ENCODE results near the gene DEDD. TPM values are rescaled to one million over a fixed set of nuclear protein-coding genes. Genes with fewer than 3 reads are reported as not detected.
A peak's percentile ranks its signal among the peaks of the same experiment; 100 is the strongest.

DEDD gene
- polyA plus RNA-seq, 3 donors = 40.9 to 56.3 (median 42.2) TPM

GRCh38 chr1:161140755-161141400, 8.4 kb upstream of the DEDD start:
- no peak for TF ChIP-seq CTCF (IDR thresholded peaks at IDR 0.05)
- intact Hi-C loops (cut with micrococcal nuclease) = loop anchor here in 1 of 2 donors (10.0 kb wide), 1 partner anchor 146 kb away; no protein-coding TSS in a partner anchor
- H2AFZ ChIP-seq (ENCODE audit: insufficient read depth, low read depth, low read length, poor library complexity, severe bottlenecking) = no peak overlapping the region
- Mint-ChIP-seq H3K27me3 (ENCODE audit: low read depth in 3 of 3) (no peaks in the 10 kb centered on the region), H3K4me3 (no peak overlapping the region), H3K27ac (no peak overlapping the region), H3K4me1 (peaks cover 40% of the 10 kb centered on the region), H3K36me3 (peaks cover 1% of the 10 kb centered on the region in 2 donors), H3K9me3 (no peaks in the 10 kb centered on the region)
- no peaks in the 10 kb centered on the region for H3K9me3 ChIP-seq (replicated peaks in 1 of 2; ENCODE audit: control insufficient read depth in 1 of 2, insufficient read depth in 1 of 2, low read length in 2 of 2)
- no peaks in the 10 kb centered on the region for H3K27me3 ChIP-seq (ENCODE audit: control insufficient read depth in 2 of 2, insufficient read depth in 2 of 2, low read length in 2 of 2)
- H3K79me2 ChIP-seq (ENCODE audit: insufficient read depth, low read length) = peaks cover 22% of the 10 kb centered on the region
- no peak overlapping the region for H3K9ac ChIP-seq (ENCODE audit: insufficient read depth, low read length, poor library complexity, severe bottlenecking)
- peaks cover 40 to 42% of the 10 kb centered on the region in 2 donors for H3K4me1 ChIP-seq (ENCODE audit: control insufficient read depth in 1 of 2, insufficient read depth in 2 of 2, low read length in 2 of 2)
- no peaks in the 10 kb centered on the region for H3K36me3 ChIP-seq (replicated peaks in 1 of 2; ENCODE audit: control insufficient read depth in 1 of 2, insufficient read depth in 2 of 2, low read length in 2 of 2)
- no peak overlapping the region for H3K4me3 ChIP-seq (replicated peaks in 1 of 3; ENCODE audit: low read depth in 2 of 3, low read length in 3 of 3)
- WGBS (ENCODE audit: insufficient coverage) = 98% methylated on average over 28 of the region's 29 CpGs
- DNase-seq = no peak
- H3K4me2 ChIP-seq (replicated peaks; ENCODE audit: extremely low read depth, low read length, poor library complexity, severe bottlenecking) = no peak overlapping the region
- H4K20me1 ChIP-seq (ENCODE audit: insufficient read depth, low read length) = no peaks in the 10 kb centered on the region
- H3K27ac ChIP-seq (ENCODE audit: low read depth in 1 of 2, low read length in 2 of 2) = no peak overlapping the region

DNA sequence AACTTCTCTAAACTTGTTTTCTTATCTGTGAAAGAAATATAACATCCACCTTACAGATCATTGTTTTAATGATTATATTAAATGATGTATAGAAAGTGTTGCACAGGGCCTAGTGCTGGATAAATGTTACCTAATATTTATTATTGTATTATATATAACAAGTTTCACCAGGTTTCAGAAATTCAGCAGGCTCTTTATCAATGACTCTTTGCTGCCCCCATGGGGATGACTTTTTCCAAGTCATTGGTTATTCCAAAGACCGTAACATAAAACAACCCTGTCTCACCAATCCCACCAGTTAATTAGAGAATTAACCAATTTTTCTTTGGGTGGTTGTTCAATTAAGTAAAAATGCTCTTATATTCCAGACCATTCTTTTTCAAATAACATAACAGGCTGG, 7.3 kb upstream of the DEDD start:
- no peaks in the 10 kb centered on the region for H3K27me3 Mint-ChIP-seq (ENCODE audit: low read depth in 3 of 3)
- WGBS (ENCODE audit: insufficient coverage) = no CpG with 5 or more reads among the region's 1 CpG
- H3K4me3 Mint-ChIP-seq = no peak overlapping the region
- H4K20me1 ChIP-seq (ENCODE audit: insufficient read depth, low read length) = no peaks in the 10 kb centered on the region
- peaks cover 40 to 42% of the 10 kb centered on the region in 2 donors for H3K4me1 ChIP-seq (ENCODE audit: control insufficient read depth in 1 of 2, insufficient read depth in 2 of 2, low read length in 2 of 2)
- no peaks in the 10 kb centered on the region for H3K27me3 ChIP-seq (ENCODE audit: control insufficient read depth in 2 of 2, insufficient read depth in 2 of 2, low read length in 2 of 2)
- peaks cover 2 to 3% of the 10 kb centered on the region in 2 donors for H3K36me3 Mint-ChIP-seq
- H3K27ac ChIP-seq (ENCODE audit: low read depth in 1 of 2, low read length in 2 of 2) = peak overlapping the region in 1 of 2 donors; percentile 88
- DNase-seq = peak; percentile 47 to 60 (median 51)
- intact Hi-C loops (cut with micrococcal nuclease) = loop anchor here (2.0 to 10.0 kb wide), 4 partner anchors 43 to 145 kb away; partner anchors contain the start of genes ARHGAP30 (in 1 of the 2) and USF1 (in 1 of the 2)
- H3K4me1 Mint-ChIP-seq = peaks cover 48% of the 10 kb centered on the region
- no peaks in the 10 kb centered on the region for H3K36me3 ChIP-seq (replicated peaks in 1 of 2; ENCODE audit: control insufficient read depth in 1 of 2, insufficient read depth in 2 of 2, low read length in 2 of 2)
- no peak overlapping the region for H3K4me2 ChIP-seq (replicated peaks; ENCODE audit: extremely low read depth, low read length, poor library complexity, severe bottlenecking)
- no peak overlapping the region for H3K4me3 ChIP-seq (replicated peaks in 1 of 3; ENCODE audit: low read depth in 2 of 3, low read length in 3 of 3)
- no peaks in the 10 kb centered on the region for H3K9me3 ChIP-seq (replicated peaks in 1 of 2; ENCODE audit: control insufficient read depth in 1 of 2, insufficient read depth in 1 of 2, low read length in 2 of 2)
- peaks cover 31% of the 10 kb centered on the region for H3K79me2 ChIP-seq (ENCODE audit: insufficient read depth, low read length)
- no peak overlapping the region for H2AFZ ChIP-seq (ENCODE audit: insufficient read depth, low read depth, low read length, poor library complexity, severe bottlenecking)
- H3K9me3 Mint-ChIP-seq = no peaks in the 10 kb centered on the region
- TF ChIP-seq CTCF (IDR thresholded peaks at IDR 0.05) = peak; percentile 73
- H3K9ac ChIP-seq (ENCODE audit: insufficient read depth, low read length, poor library complexity, severe bottlenecking) = no peak overlapping the region
- H3K27ac Mint-ChIP-seq = peak overlapping the region in 5 of 7 donors; percentile 35 to 97 (median 86)
